ENCODE results near the gene ALG10B. TPM values are rescaled to one million over a fixed set of nuclear protein-coding genes. Genes with fewer than 3 reads are reported as not detected.
"Not testable (repeated sequence)": the region's sequence is repeated elsewhere in the genome, so short reads cannot be mapped to it uniquely, and the experiment has no call there.

Gene ALG10B
- 6.7 TPM for total RNA-seq
- long read RNA-seq, full-length matches to known transcripts = 1 of 2 reads
- long read RNA-seq, partial matches to known transcripts = 0 of 2 reads
- long read RNA-seq, other reads (novel, unspliced or antisense) = 1 of 2 reads

GRCh38 chr12:38316391-38317129, at the start of gene ALG10B:
TSS of gene ALG10B (plus strand) at chr12:38316774. CDS start at chr12:38316894, 120 bp downstream.
- ATAC-seq (peak; percentile 100), DNase-seq (ENCODE audit: missing footprints) (peak; percentile 94)
- intact Hi-C loops (cut with DNase I) = loop anchor here (1.0 to 2.0 kb wide), 2 partner anchors 177 to 590 kb away; no protein-coding TSS in a partner anchor

GRCh38 chr12:38268612-38269011, 48.0 kb upstream of the ALG10B start:
- intact Hi-C loops (cut with DNase I) = no loop called here
- DNase-seq (ENCODE audit: missing footprints) (no peak), ATAC-seq (no peak)

- ATAC-seq (no peak), DNase-seq (ENCODE audit: missing footprints) (no peak)
- intact Hi-C loops (cut with DNase I) = no loop called here
Observed at GRCh38 chr12:38269897-38270296, 46.7 kb upstream of the ALG10B start.

- no peak for ATAC-seq
- DNase-seq (ENCODE audit: missing footprints) = no peak
- intact Hi-C loops (cut with DNase I) = no loop called here
Observed at GRCh38 chr12:38279756-38280155, 36.8 kb upstream of the ALG10B start.

- ATAC-seq (no peak), DNase-seq (ENCODE audit: missing footprints) (no peak)
- intact Hi-C loops (cut with DNase I) = no loop called here
Observed at GRCh38 chr12:38282886-38283285, 33.7 kb upstream of the ALG10B start.

- ATAC-seq = no peak
- DNase-seq (ENCODE audit: missing footprints) = no peak
- intact Hi-C loops (cut with DNase I) = no loop called here
Observed at GRCh38 chr12:38289396-38289795, 27.2 kb upstream of the ALG10B start.

- intact Hi-C loops (cut with DNase I) = no loop called here
- DNase-seq (ENCODE audit: missing footprints) (no peak), ATAC-seq (no peak)
Observed at GRCh38 chr12:38291160-38291559, 25.4 kb upstream of the ALG10B start.

GRCh38 chr12:38302972-38303371, 13.6 kb upstream of the ALG10B start:
- intact Hi-C loops (cut with DNase I); ATAC-seq; DNase-seq (ENCODE audit: missing footprints): not testable (repeated sequence)

GRCh38 chr12:38321966-38322365, 5.4 kb downstream of the ALG10B start:
- ATAC-seq; DNase-seq (ENCODE audit: missing footprints); intact Hi-C loops (cut with DNase I): not testable (repeated sequence)

- intact Hi-C loops (cut with DNase I) = no loop called here
- no peak for ATAC-seq
- DNase-seq (ENCODE audit: missing footprints) = no peak
Observed at GRCh38 chr12:38324912-38325311, 8.3 kb downstream of the ALG10B start.

GRCh38 chr12:38327356-38327755, 10.8 kb downstream of the ALG10B start:
- intact Hi-C loops (cut with DNase I) = no loop called here
- DNase-seq (ENCODE audit: missing footprints) = no peak
- no peak for ATAC-seq

- no peak for ATAC-seq
- intact Hi-C loops (cut with DNase I) = no loop called here
- no peak for DNase-seq (ENCODE audit: missing footprints)
Observed at GRCh38 chr12:38328306-38328895, 11.8 kb downstream of the ALG10B start.

GRCh38 chr12:38330414-38330813, 13.8 kb downstream of the ALG10B start:
- intact Hi-C loops (cut with DNase I); DNase-seq (ENCODE audit: missing footprints); ATAC-seq: not testable (repeated sequence)

- no peak for ATAC-seq
- no peak for DNase-seq (ENCODE audit: missing footprints)
- intact Hi-C loops (cut with DNase I) = no loop called here
Observed at GRCh38 chr12:38332814-38333213, 16.2 kb downstream of the ALG10B start.

GRCh38 chr12:38342444-38342843, 25.9 kb downstream of the ALG10B start:
- DNase-seq (ENCODE audit: missing footprints) = no peak
- intact Hi-C loops (cut with DNase I) = no loop called here
- no peak for ATAC-seq

GRCh38 chr12:38343256-38343655, 26.7 kb downstream of the ALG10B start:
- intact Hi-C loops (cut with DNase I); ATAC-seq; DNase-seq (ENCODE audit: missing footprints): not testable (repeated sequence)

- DNase-seq (ENCODE audit: missing footprints) = peak; percentile 21
- ATAC-seq; intact Hi-C loops (cut with DNase I): not testable (repeated sequence)
Observed at GRCh38 chr12:38343916-38344315, 27.3 kb downstream of the ALG10B start.

- no peak for ATAC-seq
- no peak for DNase-seq (ENCODE audit: missing footprints)
- intact Hi-C loops (cut with DNase I) = no loop called here
Observed at GRCh38 chr12:38350342-38351174, 34.0 kb downstream of the ALG10B start.

GRCh38 chr12:38351175-38351508, 34.6 kb downstream of the ALG10B start:
- intact Hi-C loops (cut with DNase I); ATAC-seq: not testable (repeated sequence)

More at GRCh38 chr12:38351175-38351508, 34.6 kb downstream of the ALG10B start:
- not testable (repeated sequence) for DNase-seq (ENCODE audit: missing footprints)

Data from Right ventricle myocardium inferior (tissue), 1 donor.